Measurements from ENCODE around the gene BPIFB3.
A peak's percentile ranks its signal among the peaks of the same experiment; 100 is the strongest.

GRCh38 chr20:33005132-33005566, 48.6 kb upstream of the BPIFB3 start:
- peak; percentile 59 for TF ChIP-seq CTCF (conservative IDR thresholded peaks at IDR 0.05; ENCODE audit: low read depth, low read length)
- no peak for TF ChIP-seq EZH2 (IDR thresholded peaks at IDR 0.05; ENCODE audit: borderline replicate concordance, low read depth, low read length, poor library complexity, severe bottlenecking)

Measured in A673 (cell line).